Measurements from ENCODE around the gene KIAA1549.

GRCh38 chr7:138871814-138872090, 109.4 kb downstream of the KIAA1549 start:
- no peak for TF ChIP-seq CTCF (IDR thresholded peaks at IDR 0.05)
- no peak for TF ChIP-seq EP300 (IDR thresholded peaks at IDR 0.05)

All from ovary (tissue), 3 donors.